ENCODE results near the gene PARVG.

- TF ChIP-seq EZH2 (IDR thresholded peaks at IDR 0.05) (no peak), POLR2AphosphoS5 (IDR thresholded peaks at IDR 0.05; ENCODE audit: borderline replicate concordance, low read depth, low read length) (no peak), FOXP2 (optimal IDR thresholded peaks at IDR 0.05; ENCODE audit: control extremely low read depth, extremely low read length, insufficient read depth) (no peak)
Observed at GRCh38 chr22:44202261-44202789, 21.6 kb downstream of the PARVG start.

Data from SK-N-MC (cell line).